KMS-11 (cell line): ENCODE data around the gene MAGI2.

Experiments used
- H2AFZ ChIP-seq: fragments of 200-600 bp; sonication (generic); 2 replicates; pipeline ENCODE4 v1.6.1; 2016; ENCODE audit warnings: antibody characterized with exemption, mixed run types, low read depth
- H3K27ac ChIP-seq: fragments of 200-600 bp; sonication (generic); 2 replicates; pipeline ENCODE4 v1.6.1; 2016; ENCODE audit warnings: mild to moderate bottlenecking, mixed run types
- H3K27me3 ChIP-seq: fragments of 200-600 bp; sonication (generic); 2 replicates; pipeline ENCODE4 v1.6.1; 2017; ENCODE audit warnings: mild to moderate bottlenecking, low read depth, mixed run types, moderate library complexity; ENCODE audit not compliant: insufficient read depth
- H3K36me3 ChIP-seq: fragments of 200-600 bp; sonication (generic); 2 replicates; pipeline ENCODE4 v1.6.1; 2017; ENCODE audit warnings: mild to moderate bottlenecking, mixed run types; ENCODE audit not compliant: insufficient read depth
- H3K4me1 ChIP-seq: fragments of 200-600 bp; sonication (generic); 2 replicates; pipeline ENCODE4 v1.6.1; 2016; ENCODE audit warnings: mild to moderate bottlenecking, low read depth, mixed run types; ENCODE audit not compliant: poor library complexity, severe bottlenecking
- H3K4me2 ChIP-seq: fragments of 200-600 bp; sonication (generic); 2 replicates; pipeline ENCODE4 v1.7.0; 2016; ENCODE audit warnings: mild to moderate bottlenecking, mixed run types
- H3K4me3 ChIP-seq: fragments of 200-600 bp; sonication (generic); IDR thresholded peaks from 2 replicates; pipeline ENCODE4 v1.6.1; 2017; ENCODE audit warnings: low read depth, low read length, mixed read lengths; ENCODE audit not compliant: insufficient read depth
- H3K79me2 ChIP-seq: fragments of 200-600 bp; sonication (generic); 2 replicates; pipeline ENCODE4 v1.6.1; 2016; ENCODE audit warnings: low read depth, mixed run types; ENCODE audit not compliant: insufficient read depth
- H3K9ac ChIP-seq: fragments of 200-600 bp; sonication (generic); 2 replicates; pipeline ENCODE4 v1.6.1; 2016; ENCODE audit warnings: mild to moderate bottlenecking, mixed run types
- H4K20me1 ChIP-seq: fragments of 200-600 bp; sonication (generic); 2 replicates; pipeline ENCODE4 v1.6.1; 2016; ENCODE audit warnings: mild to moderate bottlenecking, mixed run types; ENCODE audit not compliant: insufficient read depth
- TF ChIP-seq, protein P1 (sequence below): fragments of 200-600 bp; sonication (generic); conservative IDR thresholded peaks from 2 replicates; pipeline ENCODE4 v1.6.1; 2017; ENCODE audit warnings: low read depth, mild to moderate bottlenecking, antibody characterized with exemption, low read length, moderate library complexity, mixed read lengths

MAGI2 gene

DNA sequence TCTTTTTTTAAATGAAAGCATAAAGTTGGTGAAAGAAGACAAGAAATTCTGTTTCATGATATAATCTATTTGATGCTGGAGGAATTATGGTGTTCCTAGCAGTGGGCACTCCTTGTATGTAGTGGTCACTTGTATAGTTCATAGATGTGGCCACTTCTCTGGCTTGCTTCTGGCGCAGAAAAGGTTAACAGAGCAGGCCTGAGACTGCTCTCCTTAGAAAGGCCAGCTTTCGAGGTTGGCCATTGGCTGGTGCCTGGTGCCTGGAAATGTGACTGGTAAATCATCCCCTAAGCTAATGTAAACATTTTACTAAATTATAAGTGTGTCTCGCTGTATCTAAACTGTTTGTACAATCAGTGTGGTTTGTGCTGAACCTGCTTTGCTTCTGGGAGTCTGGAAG is 1378.8 kb downstream of the MAGI2 start:
- no peaks in the 10 kb centered on the region for H4K20me1 ChIP-seq
- no peak overlapping the region for H2AFZ ChIP-seq
- no peak overlapping the region for H3K9ac ChIP-seq
- H3K4me1 ChIP-seq = no peaks in the 10 kb centered on the region
- TF ChIP-seq, protein P1, sequence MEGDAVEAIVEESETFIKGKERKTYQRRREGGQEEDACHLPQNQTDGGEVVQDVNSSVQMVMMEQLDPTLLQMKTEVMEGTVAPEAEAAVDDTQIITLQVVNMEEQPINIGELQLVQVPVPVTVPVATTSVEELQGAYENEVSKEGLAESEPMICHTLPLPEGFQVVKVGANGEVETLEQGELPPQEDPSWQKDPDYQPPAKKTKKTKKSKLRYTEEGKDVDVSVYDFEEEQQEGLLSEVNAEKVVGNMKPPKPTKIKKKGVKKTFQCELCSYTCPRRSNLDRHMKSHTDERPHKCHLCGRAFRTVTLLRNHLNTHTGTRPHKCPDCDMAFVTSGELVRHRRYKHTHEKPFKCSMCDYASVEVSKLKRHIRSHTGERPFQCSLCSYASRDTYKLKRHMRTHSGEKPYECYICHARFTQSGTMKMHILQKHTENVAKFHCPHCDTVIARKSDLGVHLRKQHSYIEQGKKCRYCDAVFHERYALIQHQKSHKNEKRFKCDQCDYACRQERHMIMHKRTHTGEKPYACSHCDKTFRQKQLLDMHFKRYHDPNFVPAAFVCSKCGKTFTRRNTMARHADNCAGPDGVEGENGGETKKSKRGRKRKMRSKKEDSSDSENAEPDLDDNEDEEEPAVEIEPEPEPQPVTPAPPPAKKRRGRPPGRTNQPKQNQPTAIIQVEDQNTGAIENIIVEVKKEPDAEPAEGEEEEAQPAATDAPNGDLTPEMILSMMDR = no peak
- no peaks in the 10 kb centered on the region for H3K27me3 ChIP-seq
- H3K27ac ChIP-seq = no peak overlapping the region
- no peaks in the 10 kb centered on the region for H3K79me2 ChIP-seq
- no peak overlapping the region for H3K4me2 ChIP-seq
- H3K4me3 ChIP-seq = no peak overlapping the region
- H3K36me3 ChIP-seq = no peaks in the 10 kb centered on the region

DNA sequence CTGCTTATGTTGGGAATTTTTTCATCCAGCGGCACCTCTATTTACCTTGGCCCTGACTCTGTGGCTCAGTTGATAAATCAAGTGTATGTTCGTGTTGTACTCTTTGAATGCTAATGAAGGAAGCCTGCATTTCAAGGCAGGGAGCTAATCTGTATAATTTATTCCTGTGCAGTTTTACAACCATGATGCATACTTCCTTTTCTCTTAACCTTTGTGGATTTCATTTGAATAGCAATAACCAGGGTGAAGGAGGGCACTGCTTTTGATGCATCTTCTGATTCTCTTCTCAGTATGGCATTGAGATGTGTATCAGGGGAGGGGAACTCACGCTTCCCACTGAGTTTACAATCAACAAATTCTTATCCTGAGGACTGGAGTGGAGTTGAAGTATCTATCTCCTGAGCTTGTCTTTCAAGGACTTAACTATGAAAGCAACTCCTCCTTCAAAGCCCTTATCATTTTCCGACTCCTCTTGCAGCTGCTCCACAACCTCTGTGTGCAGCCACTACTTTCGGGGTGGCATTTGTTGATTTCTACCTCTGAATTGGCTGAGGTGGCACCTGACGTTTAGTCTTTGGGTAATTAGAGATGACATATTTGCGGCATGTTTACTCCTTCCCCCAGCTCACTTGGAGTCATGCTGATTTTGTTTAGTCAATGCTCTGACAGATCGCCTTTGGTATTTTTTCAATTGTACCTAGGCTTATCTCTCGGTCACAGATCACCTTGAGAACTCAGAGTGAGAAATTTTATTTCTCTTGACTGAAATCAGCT is 1379.7 kb downstream of the MAGI2 start:
- Histone ChIP-seq H3K9ac (no peak overlapping the region), H4K20me1 (no peaks in the 10 kb centered on the region), H3K4me3 (no peak overlapping the region), H3K27me3 (no peaks in the 10 kb centered on the region), H3K27ac (no peak overlapping the region), H3K4me1 (no peaks in the 10 kb centered on the region), H2AFZ (no peak overlapping the region), H3K36me3 (no peaks in the 10 kb centered on the region), H3K4me2 (no peak overlapping the region), H3K79me2 (no peaks in the 10 kb centered on the region)
- TF ChIP-seq, protein P1 = no peak

DNA sequence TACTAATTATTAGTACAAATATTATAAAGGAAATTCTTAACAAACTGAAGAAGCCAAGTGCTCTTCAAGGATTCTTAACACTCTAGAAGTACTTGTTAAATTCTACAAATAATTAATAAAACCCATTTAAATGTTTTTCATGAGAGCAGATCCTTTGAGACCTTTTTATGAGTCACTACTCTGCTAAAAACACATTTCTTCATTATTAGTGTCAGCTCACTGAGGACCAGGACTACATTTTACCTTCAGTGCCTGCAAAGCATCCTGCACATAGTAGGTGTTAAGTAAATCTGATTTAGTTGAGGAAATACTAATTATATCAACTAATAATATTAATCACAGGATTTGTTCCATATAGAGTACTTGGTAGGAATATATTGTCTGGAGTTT is 1381.3 kb downstream of the MAGI2 start:
- Histone ChIP-seq H3K4me2 (no peak overlapping the region), H3K36me3 (no peaks in the 10 kb centered on the region), H2AFZ (no peak overlapping the region), H3K4me1 (no peaks in the 10 kb centered on the region), H3K9ac (no peak overlapping the region), H3K27me3 (no peaks in the 10 kb centered on the region), H3K4me3 (no peak overlapping the region), H4K20me1 (no peaks in the 10 kb centered on the region), H3K27ac (no peak overlapping the region), H3K79me2 (no peaks in the 10 kb centered on the region)
- TF ChIP-seq, protein P1 = no peak

DNA sequence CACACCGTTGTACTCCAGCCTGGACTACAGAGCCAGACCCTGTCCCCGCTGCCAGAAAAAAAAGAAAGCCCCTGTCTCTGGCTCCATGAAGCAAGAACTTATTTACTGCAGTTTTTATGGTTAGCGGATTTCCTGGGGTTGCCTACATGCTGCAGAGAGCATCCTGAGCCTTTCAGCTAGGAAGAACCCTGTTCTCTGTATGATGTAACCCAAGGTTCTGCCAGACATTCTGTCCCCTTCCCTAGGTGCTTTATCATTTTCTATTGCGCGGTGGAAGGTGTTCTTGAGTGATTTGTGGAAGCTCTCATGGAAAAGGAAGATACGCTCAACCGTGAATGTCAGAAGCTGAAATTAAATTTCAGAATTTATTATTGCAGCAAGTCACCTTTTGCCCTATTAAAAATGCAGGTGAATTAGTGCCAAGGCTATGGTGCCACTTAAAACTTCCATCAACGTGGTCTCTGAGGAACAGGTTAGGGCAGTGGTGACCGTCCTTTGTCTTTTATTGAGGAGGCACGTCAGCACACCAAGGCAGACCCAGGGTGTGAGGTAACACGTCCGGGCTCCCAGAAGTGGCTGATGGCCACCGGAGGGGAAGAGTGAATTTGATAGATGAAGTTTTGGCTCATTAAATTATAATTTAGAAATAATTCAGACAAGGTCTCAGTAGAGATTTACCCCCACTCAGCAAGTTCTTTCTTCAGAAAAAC is 1381.8 kb downstream of the MAGI2 start:
- Histone ChIP-seq H3K27ac (no peak overlapping the region), H3K4me1 (no peaks in the 10 kb centered on the region), H3K4me3 (no peak overlapping the region), H3K36me3 (no peaks in the 10 kb centered on the region), H4K20me1 (no peaks in the 10 kb centered on the region), H2AFZ (no peak overlapping the region), H3K79me2 (no peaks in the 10 kb centered on the region), H3K27me3 (no peaks in the 10 kb centered on the region), H3K4me2 (no peak overlapping the region), H3K9ac (no peak overlapping the region)
- TF ChIP-seq, protein P1 = no peak
